GM18858 (cell line): ENCODE measurements around the gene LRPAP1.
"Not testable (repeated sequence)": the region's sequence is repeated elsewhere in the genome, so short reads cannot be mapped to it uniquely, and the experiment has no call there.

ENCODE experiments used
- ATAC-seq: cut with Tn5 transposase; IDR thresholded peaks from one replicate; pipeline ENCODE4 v1.9.1; 2021; ENCODE audit not compliant: unreplicated experiment

The LRPAP1 gene

DNA sequence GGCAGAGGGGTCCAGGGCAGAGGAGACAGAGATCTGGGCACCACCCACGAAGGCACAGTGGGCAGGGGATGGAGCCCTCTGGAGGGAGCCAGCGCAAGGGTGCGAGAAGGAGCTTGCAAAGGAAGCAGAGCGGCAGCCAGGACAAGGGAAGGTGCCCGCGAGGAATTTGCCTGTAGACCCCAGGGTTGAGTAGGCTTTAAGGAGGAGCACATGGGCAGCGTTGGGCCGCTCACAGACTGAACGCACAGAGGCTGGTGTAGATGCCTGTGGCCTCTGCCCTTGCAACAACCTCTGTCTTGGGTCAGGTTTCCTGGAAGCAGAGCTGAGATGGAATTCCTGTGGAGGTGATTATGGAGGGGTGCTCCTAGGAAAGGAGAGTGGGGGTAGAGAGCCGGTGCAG, 3.6 kb upstream of the LRPAP1 start:
- ATAC-seq: not testable (repeated sequence)

DNA sequence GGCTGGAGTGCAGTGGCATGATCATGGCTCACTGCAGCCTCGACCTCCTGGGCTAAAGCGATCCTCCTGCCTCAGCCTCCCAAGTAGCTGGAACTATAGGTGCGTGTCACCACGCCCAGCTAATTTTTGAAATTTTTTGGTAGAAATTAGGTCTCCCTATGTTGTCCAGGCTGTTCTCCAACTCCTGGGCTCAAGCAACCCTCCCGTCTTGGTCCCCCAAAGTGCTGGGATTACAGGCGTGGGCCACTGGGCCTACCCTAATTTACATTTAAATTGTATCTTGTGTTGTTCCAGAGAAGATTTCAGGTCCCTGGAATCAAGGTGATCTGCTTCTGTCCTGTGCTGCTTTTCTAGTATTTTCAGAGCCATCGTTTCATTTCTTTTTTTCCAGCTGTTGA, 1.2 kb upstream of the LRPAP1 start:
- no peak for ATAC-seq

DNA sequence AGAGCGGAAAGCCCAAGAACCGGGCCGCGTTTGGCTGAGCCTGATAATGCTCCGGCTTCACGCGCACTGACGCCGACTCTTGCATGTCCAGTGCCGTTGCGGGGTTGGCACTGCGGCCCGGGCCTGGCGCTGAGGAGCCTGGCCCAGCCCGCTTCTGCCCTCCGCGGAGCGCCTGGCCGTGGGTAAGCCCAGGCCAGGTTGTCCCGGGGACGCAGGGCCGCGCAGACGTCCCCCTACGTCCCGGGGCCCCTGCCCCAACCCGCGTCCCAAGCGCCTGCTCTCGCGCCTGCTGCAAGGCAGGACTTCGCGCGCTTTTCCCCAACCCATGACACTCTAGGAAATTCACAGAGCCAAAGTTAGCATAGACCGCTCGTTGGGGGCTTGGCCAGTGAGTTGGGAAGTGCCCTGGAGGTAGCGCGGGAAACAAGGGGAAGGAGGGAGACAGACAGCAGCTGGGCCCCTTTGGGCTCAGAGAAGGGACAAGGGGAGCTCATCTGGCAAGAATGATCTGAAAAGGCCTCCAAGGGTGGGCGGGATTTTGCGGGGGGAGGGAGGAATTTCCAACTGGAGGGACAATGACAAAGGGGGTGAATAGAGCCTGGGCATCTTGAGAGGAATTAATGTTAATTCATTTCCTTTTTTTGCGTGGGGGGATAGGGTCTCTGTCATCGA, 665 bp upstream of the LRPAP1 start:
- ATAC-seq: no peak

DNA sequence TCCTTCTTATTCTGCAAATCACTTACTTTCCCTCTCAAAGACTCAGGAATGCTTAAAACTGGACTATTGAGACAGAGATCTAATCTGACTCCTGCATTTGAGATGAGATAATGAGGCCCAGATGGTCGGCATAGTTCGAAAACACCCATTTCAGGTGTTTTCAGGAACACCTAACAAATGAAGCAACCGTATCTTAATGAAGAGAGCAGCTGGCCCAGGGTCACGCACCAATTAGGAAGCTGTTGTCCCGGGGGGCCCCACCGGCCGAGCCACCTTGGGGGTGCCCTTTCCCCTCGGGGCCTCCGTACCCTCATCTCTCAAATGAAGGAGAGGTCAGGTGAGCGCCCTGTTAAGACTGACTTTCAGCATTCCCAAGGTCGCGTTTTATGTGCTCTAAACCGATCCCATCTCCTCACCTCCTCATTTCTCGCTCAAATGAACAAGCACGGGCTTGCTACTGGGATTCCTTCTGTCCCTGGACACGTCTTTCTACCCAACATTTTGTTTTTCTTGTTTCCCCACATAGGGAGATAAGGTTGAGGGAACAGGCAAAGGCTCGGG, 824 bp downstream of the LRPAP1 start:
- ATAC-seq: no peak

DNA sequence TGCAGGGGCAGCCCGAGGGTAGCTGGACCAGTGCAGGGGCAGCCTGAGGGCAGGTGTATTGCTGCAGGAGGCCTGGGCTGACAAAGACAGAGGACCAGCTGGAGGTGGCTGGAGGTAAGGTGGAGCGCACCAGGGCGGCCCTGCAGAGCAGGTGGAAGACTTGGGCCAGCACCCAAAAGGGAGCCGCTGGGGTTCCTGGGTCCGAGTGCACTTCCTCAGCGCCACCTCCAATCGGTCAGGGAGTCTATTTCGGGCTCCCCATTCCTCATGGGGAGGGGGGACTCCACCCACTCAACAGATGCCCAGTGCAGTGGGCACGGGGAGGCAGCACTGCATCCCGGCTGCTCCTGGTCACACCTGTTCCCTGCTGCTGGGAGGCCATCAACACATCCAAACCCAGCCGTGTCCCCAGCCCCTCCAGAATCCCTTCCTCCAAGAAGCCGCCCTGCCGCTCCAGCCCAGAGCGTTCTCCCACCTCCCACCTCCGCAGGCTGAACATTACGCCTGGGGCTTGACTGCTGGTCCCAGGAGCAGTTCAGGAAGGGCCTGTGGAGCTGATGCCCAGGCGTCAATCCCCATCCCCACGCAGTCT, 1.5 kb downstream of the LRPAP1 start:
- no peak for ATAC-seq

DNA sequence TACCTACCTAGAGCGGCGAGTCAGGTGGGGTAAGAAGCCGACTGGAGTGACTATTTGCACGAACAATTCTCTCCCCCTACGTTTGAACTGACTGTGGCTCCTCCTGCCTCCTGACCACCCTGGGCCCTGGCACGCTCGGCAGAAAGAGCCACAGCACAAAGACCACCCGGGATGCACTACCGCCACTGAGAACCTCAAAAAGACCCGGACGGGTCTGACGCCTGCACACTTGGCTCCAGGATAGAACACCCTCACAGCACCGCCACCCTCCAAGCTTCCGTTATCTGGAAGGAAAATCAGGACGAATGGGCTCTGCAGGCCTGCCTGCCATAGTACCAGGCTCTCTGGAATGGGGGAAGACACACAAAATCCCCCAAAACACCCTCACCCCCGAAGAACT, 2.2 kb downstream of the LRPAP1 start:
- no peak for ATAC-seq

DNA sequence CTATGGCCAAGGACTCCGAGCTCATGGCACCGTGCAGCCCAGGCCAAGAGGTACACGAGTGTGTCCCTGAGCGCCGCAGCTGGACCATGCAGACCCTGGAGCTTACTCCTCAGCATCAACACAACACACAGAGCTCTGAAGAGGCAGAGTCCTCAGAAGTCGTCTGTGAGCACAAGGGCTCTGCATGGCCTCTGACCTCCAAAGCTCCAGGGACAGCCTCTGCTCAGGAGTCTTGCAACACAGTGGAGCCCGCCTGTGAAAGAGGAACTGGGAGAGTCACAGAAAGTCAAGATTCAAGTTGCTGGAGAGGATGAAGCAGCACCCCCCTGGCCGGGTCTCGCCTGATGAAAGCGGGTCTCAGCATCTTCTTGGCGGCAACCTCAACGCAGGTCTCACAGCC, 2.9 kb downstream of the LRPAP1 start:
- no peak for ATAC-seq

DNA sequence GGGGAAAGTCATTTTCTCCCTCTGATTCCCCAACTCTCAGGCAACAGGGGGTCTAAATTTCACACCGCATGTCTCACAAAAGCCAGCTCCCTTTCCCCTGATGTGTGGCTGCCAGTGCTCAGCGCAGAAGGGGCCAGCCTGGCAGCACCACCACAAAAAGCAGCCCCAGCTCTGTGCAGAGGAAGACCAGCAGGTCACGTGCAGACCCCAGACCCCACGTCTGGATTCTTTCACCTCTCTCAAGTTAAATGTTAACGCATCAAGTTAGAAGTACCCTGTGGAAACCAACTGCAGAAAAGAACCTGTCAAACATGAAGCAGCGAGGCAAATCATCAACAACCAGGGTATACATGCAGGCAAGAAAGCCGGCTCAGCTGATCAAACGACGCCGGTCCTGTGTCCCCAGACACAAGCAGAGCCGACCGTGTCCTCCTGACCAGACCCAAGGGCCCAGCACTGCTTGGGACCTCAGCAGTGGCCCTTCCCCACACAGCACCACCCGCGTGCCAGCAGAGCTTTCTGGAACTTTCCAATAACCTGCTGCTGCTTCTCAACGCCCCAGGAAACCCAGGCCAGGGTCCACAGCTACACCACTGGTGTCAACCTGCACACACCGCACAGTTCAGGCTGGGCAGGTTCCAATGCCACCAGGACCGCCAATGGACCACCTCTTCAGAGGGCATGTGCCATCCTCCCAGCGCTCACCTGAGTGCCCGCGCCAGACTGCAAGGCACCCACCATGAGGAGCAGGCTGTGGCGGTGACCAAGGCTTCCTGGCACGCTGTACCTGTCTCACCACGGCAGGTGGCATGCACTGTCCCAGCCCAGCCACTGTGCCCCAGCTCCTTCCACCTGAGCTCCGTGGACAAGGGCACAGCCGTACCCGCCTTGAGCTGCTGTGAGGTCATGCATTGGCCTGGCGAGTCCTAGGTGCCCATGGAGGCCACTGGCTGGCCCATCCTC, 4.0 kb downstream of the LRPAP1 start:
- no peak for ATAC-seq

DNA sequence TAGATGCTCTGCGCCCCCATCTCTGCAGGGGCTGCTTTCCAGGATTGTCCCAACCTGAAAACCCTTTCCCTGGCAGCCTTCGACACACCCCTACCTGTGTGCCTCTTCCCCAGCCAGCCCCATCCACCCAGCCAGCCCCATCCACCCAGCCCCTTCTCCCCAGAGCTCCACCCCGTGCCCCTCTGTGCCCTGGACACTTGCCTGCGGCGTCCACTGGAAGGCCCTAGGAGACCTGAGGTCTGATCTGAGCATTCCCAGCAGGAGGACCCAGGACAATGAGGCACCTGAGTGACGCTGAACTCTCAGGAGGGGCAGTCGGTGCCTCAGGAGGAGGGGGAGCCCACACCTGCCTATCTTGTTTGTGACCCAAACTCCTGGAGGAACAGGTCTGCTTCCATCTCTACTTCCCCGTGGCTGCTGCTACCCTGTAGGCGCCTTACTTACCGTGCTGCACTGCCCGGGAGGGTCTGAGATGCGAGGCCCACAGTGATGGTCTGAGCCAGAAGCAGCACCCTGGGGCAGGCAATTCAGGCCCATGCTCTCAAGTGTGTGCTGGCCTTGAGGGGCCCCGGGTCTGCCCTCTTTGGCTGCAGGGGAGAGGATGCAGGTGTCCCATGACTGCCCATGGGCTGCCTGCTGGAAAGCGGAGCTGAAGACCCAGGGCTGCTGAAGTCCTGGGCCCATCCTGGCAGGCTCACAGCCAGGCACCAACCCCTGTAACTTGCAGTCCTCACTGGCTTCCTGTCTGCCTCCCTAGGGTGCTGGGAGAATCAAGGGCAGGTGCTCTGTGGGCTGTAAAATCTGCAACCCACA, 4.9 kb downstream of the LRPAP1 start:
- no peak for ATAC-seq

DNA sequence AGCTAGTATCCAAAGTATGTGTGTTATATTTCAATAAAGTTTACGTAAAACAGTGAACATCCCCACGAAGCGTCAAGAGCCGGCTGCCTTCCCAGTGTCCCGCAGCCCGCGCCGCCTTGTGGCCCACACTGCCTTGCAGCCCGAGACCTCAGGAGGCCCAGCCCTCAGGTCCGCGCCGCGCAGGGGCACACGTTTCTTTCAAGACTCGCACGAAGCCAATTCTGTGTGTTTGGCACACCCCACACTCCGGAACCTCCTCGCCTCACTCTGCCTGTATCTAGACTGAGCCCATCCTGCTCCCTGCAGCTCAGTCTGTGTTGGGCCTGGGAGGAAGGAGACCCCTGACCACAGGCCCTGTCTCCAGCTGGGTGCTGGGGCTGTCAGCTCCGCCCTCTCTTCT, 5.8 kb downstream of the LRPAP1 start:
- ATAC-seq: no peak

DNA sequence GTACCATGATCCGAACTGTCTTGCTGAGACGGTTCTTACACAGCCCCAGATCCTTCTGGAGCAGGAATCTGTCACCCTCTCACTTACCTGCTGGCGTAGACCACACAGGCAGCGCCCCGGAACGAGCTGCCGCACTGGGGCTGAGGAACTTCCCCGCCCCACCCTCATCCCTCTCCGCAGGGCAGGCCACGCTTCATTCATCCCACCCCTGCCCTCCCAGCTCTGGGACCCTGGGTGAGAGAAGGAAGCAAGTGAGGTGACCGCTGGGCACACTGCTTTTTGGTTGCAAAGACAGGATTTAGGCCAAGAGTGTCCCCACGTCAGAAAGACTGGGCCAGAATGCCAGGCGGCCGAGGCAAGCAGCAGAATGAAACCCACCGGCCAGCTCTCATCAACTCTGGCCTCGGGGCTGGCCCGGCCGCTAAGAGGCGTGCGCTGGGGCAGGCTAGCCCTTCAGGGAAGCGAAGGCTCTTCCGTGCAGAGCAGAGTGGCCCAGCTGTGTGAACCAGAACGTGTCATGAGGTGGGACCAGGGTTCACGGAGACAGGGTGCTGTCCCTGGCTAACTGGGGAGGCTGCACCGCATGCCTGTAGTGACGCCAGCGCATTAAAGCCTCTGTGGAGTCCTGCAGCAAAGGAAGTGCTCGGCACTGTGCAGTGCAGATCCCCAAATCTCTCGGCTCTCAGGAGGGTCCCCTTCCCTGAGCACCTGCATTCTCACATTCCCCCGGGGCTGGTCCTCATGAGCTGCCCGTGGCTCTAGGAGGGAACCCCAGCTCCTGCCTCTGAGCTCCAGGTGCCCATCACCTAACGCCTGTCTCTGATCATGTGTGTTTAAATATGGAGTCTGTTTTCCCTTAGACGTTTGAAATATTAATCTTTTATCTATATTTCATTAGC, 6.4 kb downstream of the LRPAP1 start:
- no peak for ATAC-seq

DNA sequence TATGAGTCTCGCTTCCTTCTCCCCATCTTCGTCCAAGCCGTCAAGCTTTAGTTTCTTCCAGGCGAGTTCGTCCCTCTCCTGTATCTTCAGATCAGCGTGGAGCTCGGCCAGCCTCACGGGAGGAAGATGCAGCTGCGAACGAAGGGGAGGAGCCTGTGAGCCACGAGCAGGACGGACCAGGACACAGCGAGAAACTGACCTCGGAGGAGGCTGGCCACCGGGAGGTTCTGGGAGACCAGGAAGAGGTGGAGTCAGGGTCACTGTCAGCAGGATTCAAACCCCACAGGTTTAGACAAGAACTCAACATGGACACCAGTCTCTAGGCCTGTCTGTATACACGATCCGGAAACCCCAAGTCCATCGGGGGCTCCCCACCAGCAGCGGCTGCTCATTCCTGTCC, 7.3 kb downstream of the LRPAP1 start:
- ATAC-seq: no peak

DNA sequence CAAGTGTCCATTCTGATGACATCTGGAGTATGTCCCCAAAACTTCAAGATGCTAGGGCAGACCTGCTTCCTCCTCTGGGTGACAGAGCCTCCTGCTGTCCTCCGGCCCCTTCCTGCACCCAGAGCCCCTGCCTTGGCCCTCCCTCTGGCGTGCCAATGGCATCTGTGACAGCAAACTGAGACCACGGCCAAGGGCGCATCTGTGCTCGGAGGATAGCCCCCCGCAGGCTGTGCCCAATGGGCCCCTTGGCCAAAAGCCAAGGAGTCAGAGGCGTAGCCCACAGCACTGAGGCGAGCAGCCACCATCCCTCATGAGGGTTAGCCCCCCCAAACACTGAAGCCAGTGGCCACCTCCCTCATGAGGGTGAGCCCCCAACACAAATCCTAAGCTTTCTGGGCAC, 7.9 kb downstream of the LRPAP1 start:
- ATAC-seq: no peak

DNA sequence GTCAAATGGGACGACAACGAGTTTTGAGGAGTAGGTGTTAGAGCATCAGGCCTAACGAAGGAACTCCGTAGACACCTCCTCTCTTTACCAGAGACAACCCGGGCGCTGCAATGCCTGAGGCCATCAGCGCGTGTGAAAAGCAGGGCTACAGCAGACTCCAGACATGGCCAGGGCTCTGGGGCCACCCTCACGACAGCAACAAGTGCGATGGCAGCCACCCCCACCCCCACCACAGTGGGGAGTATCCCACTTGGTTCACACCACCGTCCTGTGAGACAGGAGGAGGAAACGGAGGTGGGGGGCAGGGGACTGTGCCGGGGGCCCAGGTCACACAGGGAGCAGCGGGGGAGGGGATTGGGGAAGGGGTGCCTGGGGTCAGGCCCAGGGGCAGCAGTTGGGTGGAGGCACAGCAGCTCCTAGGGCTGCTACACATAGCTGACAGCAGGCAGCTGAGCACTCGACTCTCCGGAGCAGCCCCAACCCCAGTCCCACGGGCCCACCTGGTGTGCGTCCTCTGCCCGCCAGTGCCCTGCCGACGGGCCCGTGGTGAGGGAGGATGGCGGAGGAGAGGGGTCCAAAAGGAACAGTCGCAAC, 8.5 kb downstream of the LRPAP1 start:
- ATAC-seq: no peak

DNA sequence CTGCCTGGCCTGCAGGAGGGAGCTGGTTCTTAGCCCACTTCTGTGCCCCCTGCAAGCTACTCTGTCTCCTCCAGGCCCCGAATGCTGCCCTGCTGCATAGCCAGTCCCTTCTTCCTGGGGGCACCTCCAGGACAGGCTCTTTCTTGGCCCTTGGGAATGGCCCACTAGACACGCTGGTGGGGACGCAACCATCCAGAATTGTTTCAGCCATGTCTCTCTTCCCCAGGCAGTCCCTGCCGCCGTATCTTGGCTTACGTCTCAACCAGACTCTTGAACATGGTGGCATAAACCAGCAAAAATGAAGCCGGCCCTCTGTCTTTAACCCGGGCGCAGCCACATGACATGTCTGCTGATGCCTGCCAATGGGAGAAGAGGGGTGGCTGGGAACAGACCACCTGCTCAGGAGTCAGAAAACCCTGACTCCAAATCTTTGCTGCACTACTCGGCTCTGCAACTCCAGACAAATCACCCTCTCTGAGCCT, 9.0 kb downstream of the LRPAP1 start:
- ATAC-seq: no peak

DNA sequence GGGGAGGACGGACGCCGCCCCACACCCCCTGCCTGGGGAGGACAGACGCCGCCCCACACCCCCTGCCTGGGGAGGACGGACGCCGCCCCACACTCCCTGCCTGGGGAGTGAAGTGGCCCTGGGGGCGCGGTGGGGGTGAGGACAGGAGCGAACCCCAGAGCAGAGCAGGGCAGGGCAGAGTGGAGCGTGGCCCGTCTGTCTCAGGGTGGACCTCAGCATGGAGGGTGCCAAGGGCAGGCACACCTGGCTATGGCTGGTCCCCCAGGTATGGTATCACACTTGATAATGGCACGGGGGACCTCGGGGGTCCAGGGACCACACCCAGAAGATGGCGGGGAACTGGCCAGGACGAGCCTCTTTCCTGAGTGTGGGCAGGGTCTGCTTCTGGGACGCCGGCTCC, 9.6 kb downstream of the LRPAP1 start:
- ATAC-seq: no peak

DNA sequence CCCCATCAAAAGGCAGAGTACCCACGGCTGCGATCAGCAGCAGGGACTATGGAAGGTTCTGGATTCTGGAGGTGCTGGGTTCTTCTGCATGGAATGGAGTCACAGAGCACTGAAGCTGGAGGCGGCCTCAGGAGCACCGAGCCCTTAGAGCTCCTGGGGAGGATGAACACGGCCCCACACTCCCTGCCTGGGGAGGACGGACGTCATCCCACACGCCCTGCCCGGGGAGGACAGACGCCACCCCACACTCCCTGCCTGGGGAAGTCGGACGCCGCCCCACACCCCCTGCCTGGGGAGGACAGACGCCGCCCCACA, 9.9 kb downstream of the LRPAP1 start:
- no peak for ATAC-seq

DNA sequence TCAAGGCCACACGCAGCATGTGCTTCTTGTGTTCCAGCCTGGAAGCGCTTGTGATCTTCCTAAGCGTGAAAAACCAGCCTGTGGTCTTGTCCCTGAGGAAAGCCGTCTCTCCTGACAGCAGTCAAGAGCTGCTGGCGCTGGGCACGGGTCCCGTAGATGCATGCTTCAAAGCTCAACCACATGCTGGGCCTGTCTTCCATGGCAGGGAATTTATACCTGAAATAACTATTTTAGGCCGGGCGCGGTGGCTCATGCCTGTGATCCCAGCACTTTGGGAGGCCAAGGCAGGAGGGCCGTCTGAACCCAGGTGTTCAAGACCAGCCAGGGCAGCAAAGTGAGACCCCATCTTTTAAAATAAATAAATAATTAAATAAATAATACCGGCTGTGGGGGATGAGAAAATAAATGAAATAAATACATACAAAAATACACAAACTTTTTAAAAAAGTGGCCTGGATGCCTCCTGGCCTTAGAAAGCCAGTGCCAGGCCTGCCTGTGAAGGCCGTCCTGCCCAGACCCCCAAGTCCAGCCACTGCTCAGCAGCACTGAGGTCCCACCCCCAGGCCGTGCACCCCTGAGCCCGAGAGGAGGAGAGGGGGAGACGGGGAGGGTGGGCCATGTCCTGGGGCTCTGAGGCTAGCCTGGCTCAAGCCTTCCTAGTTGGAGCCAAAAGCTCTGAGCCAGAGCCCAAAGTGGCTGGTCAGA, 10.4 kb downstream of the LRPAP1 start:
- no peak for ATAC-seq
